Peyer's patch (tissue), 4 donors: ENCODE measurements around the gene KCNE1. TPM values are rescaled to one million over a fixed set of nuclear protein-coding genes. Genes with fewer than 3 reads are reported as not detected.
"Not testable (repeated sequence)": the region's sequence is repeated elsewhere in the genome, so short reads cannot be mapped to it uniquely, and the experiment has no call there.

Experiments
- DNase-seq, 3 donors: peaks; one replicate each; pipeline ENCODE4 v3.0.0-alpha.2; 2017 to 2019
- H3K27ac ChIP-seq, 4 donors: fragments of 200-600 bp; sonication (generic); one replicate each; pipeline ENCODE4 v1.5.1; 2016 to 2019
- H3K27me3 ChIP-seq, 2 donors: fragments of 200-600 bp; sonication (generic); one replicate each; pipeline ENCODE4 v1.5.1; 2019
- H3K36me3 ChIP-seq, 3 donors: fragments of 200-600 bp; sonication (generic); one replicate each; pipeline ENCODE4 v1.5.1; 2016 to 2019
- H3K4me1 ChIP-seq, 4 donors: fragments of 200-600 bp; sonication (generic); one replicate each; pipeline ENCODE4 v1.5.1; 2016 to 2019
- H3K4me3 ChIP-seq, 4 donors: fragments of 200-600 bp; sonication (generic); 1 replicate in 3 of 4; 2 replicates in 1 of 4; pipeline ENCODE4 v1.5.1; 2016 to 2019; ENCODE audit warnings: mild to moderate bottlenecking in 1 of 4
- H3K9me3 ChIP-seq, 4 donors: fragments of 200-600 bp; sonication (generic); one replicate each; pipeline ENCODE4 v1.5.1; 2016 to 2019; ENCODE audit warnings: mild to moderate bottlenecking in 1 of 4
- POLR2A ChIP-seq, 2 donors: fragments of 450-650 bp; IDR thresholded peaks; one replicate each; pipeline ENCODE4 v1.5.1; 2017; ENCODE audit warnings: antibody characterized with exemption in 2 of 2, mild to moderate bottlenecking in 2 of 2, moderate library complexity in 2 of 2
- total RNA-seq, 4 donors: library from RNA; depleted of rRNA; stranded (reverse); fragments of >200 nt; gene quantifications; one replicate each; pipeline ENCODE4 v1.1.0, GENCODE V29; 2016
- TF ChIP-seq, protein P1 (sequence below), 6 experiments: fragments of 450-650 bp in 4 of 6; fragments of 200-600 bp in 2 of 6; sonication (generic) in 1 of 6; IDR thresholded peaks; one replicate each; pipeline ENCODE4 v1.5.1; 2017 to 2019; ENCODE audit warnings: antibody characterized with exemption in 6 of 6, mild to moderate bottlenecking in 3 of 6, moderate library complexity in 1 of 6

The KCNE1 gene
- total RNA-seq, 4 donors from 2014 or later = 0.70 to 3.8 (median 1.7) TPM

- H3K4me1 ChIP-seq = peaks cover 0 to 13% (median 0%) of the 10 kb centered on the region in 4 donors
- TF ChIP-seq POLR2A (IDR thresholded peaks at IDR 0.05) = no peak
- TF ChIP-seq, protein P1, sequence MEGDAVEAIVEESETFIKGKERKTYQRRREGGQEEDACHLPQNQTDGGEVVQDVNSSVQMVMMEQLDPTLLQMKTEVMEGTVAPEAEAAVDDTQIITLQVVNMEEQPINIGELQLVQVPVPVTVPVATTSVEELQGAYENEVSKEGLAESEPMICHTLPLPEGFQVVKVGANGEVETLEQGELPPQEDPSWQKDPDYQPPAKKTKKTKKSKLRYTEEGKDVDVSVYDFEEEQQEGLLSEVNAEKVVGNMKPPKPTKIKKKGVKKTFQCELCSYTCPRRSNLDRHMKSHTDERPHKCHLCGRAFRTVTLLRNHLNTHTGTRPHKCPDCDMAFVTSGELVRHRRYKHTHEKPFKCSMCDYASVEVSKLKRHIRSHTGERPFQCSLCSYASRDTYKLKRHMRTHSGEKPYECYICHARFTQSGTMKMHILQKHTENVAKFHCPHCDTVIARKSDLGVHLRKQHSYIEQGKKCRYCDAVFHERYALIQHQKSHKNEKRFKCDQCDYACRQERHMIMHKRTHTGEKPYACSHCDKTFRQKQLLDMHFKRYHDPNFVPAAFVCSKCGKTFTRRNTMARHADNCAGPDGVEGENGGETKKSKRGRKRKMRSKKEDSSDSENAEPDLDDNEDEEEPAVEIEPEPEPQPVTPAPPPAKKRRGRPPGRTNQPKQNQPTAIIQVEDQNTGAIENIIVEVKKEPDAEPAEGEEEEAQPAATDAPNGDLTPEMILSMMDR (IDR thresholded peaks at IDR 0.05) = no peak
- no peaks in the 10 kb centered on the region for H3K27me3 ChIP-seq
- DNase-seq = no peak
- no peaks in the 10 kb centered on the region for H3K9me3 ChIP-seq
- H3K4me3 ChIP-seq = no peak overlapping the region
- no peaks in the 10 kb centered on the region for H3K36me3 ChIP-seq
- no peak overlapping the region for H3K27ac ChIP-seq
Observed at GRCh38 chr21:34557261-34557660, 45.3 kb upstream of the KCNE1 start.

DNA sequence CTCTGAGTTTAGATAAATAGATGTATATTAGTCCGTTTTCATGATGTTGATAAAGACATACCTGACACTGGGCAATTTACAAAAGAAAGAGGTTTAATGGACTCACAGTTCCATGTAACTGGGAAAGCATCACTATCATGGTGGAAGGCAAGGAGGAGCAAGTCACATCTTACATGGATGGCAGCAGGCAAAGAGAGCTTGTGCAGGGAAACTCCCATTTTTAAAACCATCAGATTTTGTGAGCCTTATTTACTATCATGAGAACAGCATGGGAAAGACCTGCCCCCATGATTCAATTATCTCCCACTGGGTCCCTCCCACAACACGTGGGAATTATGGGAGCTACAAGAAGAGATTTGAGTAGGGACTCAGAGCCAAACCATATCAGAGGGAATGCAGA is 42.7 kb upstream of the KCNE1 start:
- not testable (repeated sequence) for H3K27me3 ChIP-seq, H3K36me3 ChIP-seq, H3K9me3 ChIP-seq, H3K4me3 ChIP-seq, DNase-seq, H3K27ac ChIP-seq
- H3K4me1 ChIP-seq = peaks cover 0 to 19% (median 0%) of the 10 kb centered on the region in 4 donors

- Histone ChIP-seq H3K4me3 (no peak overlapping the region), H3K9me3 (no peaks in the 10 kb centered on the region), H3K36me3 (no peaks in the 10 kb centered on the region), H3K27me3 (no peaks in the 10 kb centered on the region), H3K4me1 (peaks cover 0 to 19% (median 0%) of the 10 kb centered on the region in 4 donors), H3K27ac (no peak overlapping the region)
- no peak for TF ChIP-seq POLR2A (IDR thresholded peaks at IDR 0.05)
- TF ChIP-seq, protein P1 (IDR thresholded peaks at IDR 0.05) = no peak
- no peak for DNase-seq
Observed at GRCh38 chr21:34554227-34554626, 42.2 kb upstream of the KCNE1 start.

- H3K27ac ChIP-seq = peak overlapping the region in 2 of 4 donors; percentile 5 to 13
- no peaks in the 10 kb centered on the region for H3K27me3 ChIP-seq
- no peak for DNase-seq
- H3K4me1 ChIP-seq = peaks cover 0 to 19% (median 0%) of the 10 kb centered on the region in 4 donors
- H3K36me3 ChIP-seq = no peaks in the 10 kb centered on the region
- TF ChIP-seq, protein P1 (IDR thresholded peaks at IDR 0.05) = no peak
- TF ChIP-seq POLR2A (IDR thresholded peaks at IDR 0.05) = no peak
- H3K9me3 ChIP-seq = no peaks in the 10 kb centered on the region
- no peak overlapping the region for H3K4me3 ChIP-seq
Observed at GRCh38 chr21:34553151-34553952, 41.3 kb upstream of the KCNE1 start.

- H3K9me3 ChIP-seq = no peaks in the 10 kb centered on the region
- no peak overlapping the region for H3K4me3 ChIP-seq
- peak overlapping the region in 1 of 4 donors; percentile 13 for H3K27ac ChIP-seq
- TF ChIP-seq, protein P1 (IDR thresholded peaks at IDR 0.05) = no peak
- TF ChIP-seq POLR2A (IDR thresholded peaks at IDR 0.05) = no peak
- no peaks in the 10 kb centered on the region for H3K27me3 ChIP-seq
- no peak for DNase-seq
- no peaks in the 10 kb centered on the region for H3K36me3 ChIP-seq
- peaks cover 0 to 19% (median 0%) of the 10 kb centered on the region in 4 donors for H3K4me1 ChIP-seq
Observed at GRCh38 chr21:34552360-34553098, 40.5 kb upstream of the KCNE1 start.
